Spleen (tissue), 11 donors: ENCODE data around the gene ST8SIA4. TPM values are rescaled to one million over a fixed set of nuclear protein-coding genes. Genes with fewer than 3 reads are reported as not detected.

Experiments used
- DNase-seq: peaks from one replicate; pipeline ENCODE4 v3.0.0-alpha.2; 2020
- H3K27ac ChIP-seq, 8 donors: fragments of 200-600 bp; sonication (generic) in 7 of 8; 1 replicate in 4 of 8; 2 replicates in 4 of 8; pipeline versions ENCODE4 v1.5.0 to v1.8.0; 2016 to 2021; ENCODE audit warnings: inconsistent platforms in 4 of 8, mild to moderate bottlenecking in 4 of 8, moderate library complexity in 1 of 8
- H3K27me3 ChIP-seq, 7 donors: fragments of 200-600 bp; sonication (generic) in 6 of 7; replicated peaks in 1 of 7; 1 replicate in 4 of 7; 2 replicates in 3 of 7; pipeline versions ENCODE4 v1.5.0 to v1.8.0; 2016 to 2021; ENCODE audit warnings: inconsistent platforms in 3 of 7, mild to moderate bottlenecking in 1 of 7
- H3K36me3 ChIP-seq, 6 donors: fragments of 200-600 bp; sonication (generic) in 5 of 6; 1 replicate in 4 of 6; 2 replicates in 2 of 6; pipeline versions ENCODE4 v1.5.0 to v1.8.0; 2016 to 2021; ENCODE audit warnings: inconsistent platforms in 2 of 6
- H3K4me1 ChIP-seq, 6 donors: fragments of 200-600 bp; sonication (generic) in 5 of 6; 1 replicate in 3 of 6; 2 replicates in 3 of 6; pipeline versions ENCODE4 v1.5.0 to v1.8.0; 2016 to 2021; ENCODE audit warnings: inconsistent platforms in 3 of 6
- H3K4me3 ChIP-seq, 8 donors: fragments of 200-600 bp; sonication (generic) in 7 of 8; 1 replicate in 4 of 8; 2 replicates in 4 of 8; pipeline versions ENCODE4 v1.5.0 to v1.8.0; 2016 to 2021; ENCODE audit warnings: inconsistent platforms in 4 of 8, mild to moderate bottlenecking in 4 of 8, moderate library complexity in 2 of 8
- H3K9me3 ChIP-seq, 8 donors: fragments of 200-600 bp; sonication (generic) in 7 of 8; 1 replicate in 4 of 8; 2 replicates in 4 of 8; pipeline versions ENCODE4 v1.5.0 to v1.8.0; 2016 to 2021; ENCODE audit warnings: inconsistent platforms in 4 of 8
- POLR2A ChIP-seq, 3 donors: fragments of 450-650 bp; IDR thresholded peaks; one replicate each; pipeline ENCODE4 v1.5.1; 2017; ENCODE audit warnings: antibody characterized with exemption in 3 of 3, mild to moderate bottlenecking in 1 of 3
- POLR2AphosphoS5 ChIP-seq, 3 donors: sonication (generic); formaldehyde crosslinking; IDR thresholded peaks; one replicate each; pipeline ENCODE4 v1.5.1; 2017; ENCODE audit warnings: antibody characterized with exemption in 3 of 3
- WGBS, 5 donors: extraction: QIAGEN DNeasy Blood & Tissue Kit in 3 of 5; methylation state at CpG; one replicate each; pipeline versions ENCODE4 v1.1.5 to v1.1.7; 2013 to 2018; 5-methylcytosine and 5-hydroxymethylcytosine counted together
- intact Hi-C: fragments of 100-400 bp; cut with DNase I; formaldehyde crosslinking; loops from one replicate; pipeline ENCODE4 v1.15.0; 2023; ENCODE audit warnings: low total_unique reads
- microRNA-seq, 3 donors: library from miRNA; unstranded; fragments of <30 nt; microRNA quantifications; one replicate each; pipeline versions ENCODE4 to v1.1.0, GENCODE V29; 2019 to 2020
- polyA plus RNA-seq, 3 donors: library from polyadenylated mRNA; stranded (reverse); fragments of 200-250 nt; gene quantifications; one replicate each; pipeline ENCODE4 v1.2.1, GENCODE V29; 2013
- small RNA-seq, 4 donors: library from RNA; depleted of rRNA; stranded (forward); fragments of <200 nt; gene quantifications; one replicate each; pipeline ENCODE3, GENCODE V24; 2016
- total RNA-seq, 7 donors: library from RNA; depleted of rRNA in 3 of 7; stranded (reverse); fragments of >200 nt in 3 of 7; fragmentation: NEBNext Ultra II Directional in 4 of 7; extraction: Animal tissue kit (Norgen Biotek cat#: 25700) in 4 of 7; gene quantifications; one replicate each; pipeline versions ENCODE4 v1.1.0 to v1.2.1, GENCODE V29; 2016 to 2021
- TF ChIP-seq, protein P1 (sequence below), 11 experiments: fragments of 200-600 bp in 7 of 11; fragments of 450-650 bp in 4 of 11; sonication (generic) in 4 of 11; IDR thresholded peaks in 8 of 11; conservative IDR thresholded peaks in 3 of 11; 1 replicate in 7 of 11; 2 replicates in 4 of 11; pipeline versions ENCODE4 v1.4.0 to v1.8.0; 2016 to 2021; ENCODE audit warnings: antibody characterized with exemption in 11 of 11, inconsistent platforms in 4 of 11, mild to moderate bottlenecking in 1 of 11
- donor health status: healthy with polysubstance abuse.
- donor health status: DM: no; HTN: no; CAD: no; lungs with moderate emphysema.
- donor health status: DM: no; HTN: no; CAD: no.
- donor health status: Bipolar disorder and iron deficiency.
- donor health status: healthy.
- donor health status: DM: no; HTN: no; CAD: no.
- donor health status: DM: yes; HTN: yes; CAD: no.

The ST8SIA4 gene
- total and polyA plus RNA-seq, 10 donors = 6.5 to 56.1 (median 39.7) TPM

DNA sequence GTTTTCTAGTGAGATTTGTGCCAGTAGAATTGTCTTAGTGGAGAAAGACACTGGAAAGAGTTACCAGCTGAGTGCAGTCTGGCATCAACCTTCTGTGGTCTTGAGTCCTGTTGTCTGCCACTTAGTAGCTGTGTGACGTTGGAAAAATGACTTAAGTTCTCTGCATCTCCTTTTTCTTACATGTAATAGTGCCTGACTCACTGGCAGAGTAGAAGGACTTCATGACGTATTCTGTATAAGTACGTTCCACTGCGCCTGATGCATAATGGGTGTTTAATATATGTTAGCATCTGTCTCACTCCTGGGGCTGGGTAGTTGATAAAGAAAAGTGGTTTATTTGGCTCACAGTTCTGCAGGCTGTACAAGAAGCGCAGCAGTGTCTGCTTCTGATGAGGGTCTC lies 144.8 kb downstream of the ST8SIA4 start:
- H3K4me1 ChIP-seq = no peaks in the 10 kb centered on the region
- no peak overlapping the region for H3K4me3 ChIP-seq
- DNase-seq = no peak
- no peaks in the 10 kb centered on the region for H3K36me3 ChIP-seq
- 94 to 98% (median 94%) methylated on average over 5 of the region's 5 CpGs for WGBS, 5 donors
- intact Hi-C loops = no loop called here
- H3K27me3 ChIP-seq = no peaks in the 10 kb centered on the region
- no peak overlapping the region for H3K27ac ChIP-seq
- TF ChIP-seq POLR2A (IDR thresholded peaks at IDR 0.05) (no peak), POLR2AphosphoS5 (IDR thresholded peaks at IDR 0.05) (no peak)
- TF ChIP-seq, protein P1, sequence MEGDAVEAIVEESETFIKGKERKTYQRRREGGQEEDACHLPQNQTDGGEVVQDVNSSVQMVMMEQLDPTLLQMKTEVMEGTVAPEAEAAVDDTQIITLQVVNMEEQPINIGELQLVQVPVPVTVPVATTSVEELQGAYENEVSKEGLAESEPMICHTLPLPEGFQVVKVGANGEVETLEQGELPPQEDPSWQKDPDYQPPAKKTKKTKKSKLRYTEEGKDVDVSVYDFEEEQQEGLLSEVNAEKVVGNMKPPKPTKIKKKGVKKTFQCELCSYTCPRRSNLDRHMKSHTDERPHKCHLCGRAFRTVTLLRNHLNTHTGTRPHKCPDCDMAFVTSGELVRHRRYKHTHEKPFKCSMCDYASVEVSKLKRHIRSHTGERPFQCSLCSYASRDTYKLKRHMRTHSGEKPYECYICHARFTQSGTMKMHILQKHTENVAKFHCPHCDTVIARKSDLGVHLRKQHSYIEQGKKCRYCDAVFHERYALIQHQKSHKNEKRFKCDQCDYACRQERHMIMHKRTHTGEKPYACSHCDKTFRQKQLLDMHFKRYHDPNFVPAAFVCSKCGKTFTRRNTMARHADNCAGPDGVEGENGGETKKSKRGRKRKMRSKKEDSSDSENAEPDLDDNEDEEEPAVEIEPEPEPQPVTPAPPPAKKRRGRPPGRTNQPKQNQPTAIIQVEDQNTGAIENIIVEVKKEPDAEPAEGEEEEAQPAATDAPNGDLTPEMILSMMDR (IDR thresholded peaks at IDR 0.05 in 8 of 11, conservative IDR thresholded peaks at IDR 0.05 in 3 of 11) = no peak
- no peaks in the 10 kb centered on the region for H3K9me3 ChIP-seq

GRCh38 chr5:100757618-100758017 lies 145.5 kb downstream of the ST8SIA4 start:
- 77 to 88% (median 80%) methylated on average over 8 of the region's 8 CpGs for WGBS, 5 donors
- TF ChIP-seq POLR2A (IDR thresholded peaks at IDR 0.05) = no peak
- TF ChIP-seq POLR2AphosphoS5 (IDR thresholded peaks at IDR 0.05) = no peak
- TF ChIP-seq, protein P1 (IDR thresholded peaks at IDR 0.05 in 8 of 11, conservative IDR thresholded peaks at IDR 0.05 in 3 of 11) = no peak
- Histone ChIP-seq H3K36me3 (no peaks in the 10 kb centered on the region), H3K27ac (no peak overlapping the region), H3K4me1 (no peaks in the 10 kb centered on the region), H3K27me3 (no peaks in the 10 kb centered on the region), H3K4me3 (no peak overlapping the region), H3K9me3 (no peaks in the 10 kb centered on the region)
- DNase-seq = no peak
- intact Hi-C loops = no loop called here

Small RNA genes lying within 50 kb of the gene (microRNA-seq; reads per million reads assigned to microRNA genes)
- gene MIR548P = 0 reads per million in 3 donors

Small RNA genes lying within 50 kb of the gene (small RNA-seq; reads per million reads assigned to genes)
- gene MIR548P = 0 reads per million in 4 donors
